Stimulated activated naive CD4-positive, alpha-beta T cell treated with Interleukin-2 at 50 U/mL for 16 hours (primary cell): ENCODE data around the gene SLC41A2.
A peak's percentile ranks its signal among the peaks of the same experiment; 100 is the strongest.
"Not testable (repeated sequence)": the region's sequence is repeated elsewhere in the genome, so short reads cannot be mapped to it uniquely, and the experiment has no call there.

Experiments used
- DNase-seq: peaks from one replicate; lab custom pipeline; 2025; lab: John Stamatoyannopoulos, UW

SLC41A2 gene

GRCh38 chr12:104963757-104964156, 5.7 kb upstream of the SLC41A2 start:
- DNase-seq, result no peak

DNA sequence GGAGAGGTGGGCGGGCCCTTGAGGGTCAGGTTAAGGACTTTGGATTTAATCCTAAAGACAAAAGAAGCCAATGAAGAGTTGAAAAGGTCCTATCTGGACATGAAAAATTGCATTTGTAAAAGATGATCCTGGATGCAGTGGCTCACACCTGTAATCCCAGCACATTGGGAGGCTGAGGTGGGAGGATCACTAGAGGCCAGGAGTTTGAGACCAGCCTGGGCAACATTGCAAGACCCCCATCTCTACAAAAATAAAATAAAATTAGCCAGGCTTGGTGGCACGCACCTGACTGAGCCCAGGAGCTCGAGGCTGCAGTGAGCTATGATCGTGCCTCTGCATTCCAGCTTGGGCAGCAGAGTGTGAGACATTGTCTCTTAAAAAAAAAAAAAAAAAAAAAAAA, 2.4 kb upstream of the SLC41A2 start:
- no peak for DNase-seq

DNA sequence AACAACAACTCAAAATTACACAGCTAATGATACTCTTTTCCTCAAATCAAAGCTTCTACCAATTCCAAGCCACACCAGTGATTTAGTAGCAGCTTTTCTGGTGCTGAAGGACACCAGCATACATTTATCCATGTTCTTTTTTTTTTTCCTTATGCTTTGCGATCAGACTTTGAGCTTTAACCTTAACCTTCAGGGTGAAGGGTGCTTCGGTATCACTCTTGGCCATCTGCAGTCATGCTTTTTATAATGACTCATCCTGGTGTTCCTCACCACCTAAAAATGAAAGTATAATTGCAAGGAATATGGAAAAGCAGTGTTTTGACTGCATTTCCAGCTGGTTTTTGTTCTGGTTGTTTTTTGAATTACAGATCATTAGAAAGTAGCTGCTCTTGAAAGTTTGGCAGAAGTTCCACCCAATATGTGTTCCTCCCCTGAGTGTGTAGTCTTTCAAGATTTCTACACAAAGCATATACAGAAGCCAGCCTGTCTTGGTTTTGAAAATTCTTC, 1.3 kb upstream of the SLC41A2 start:
- DNase-seq, result no peak

DNA sequence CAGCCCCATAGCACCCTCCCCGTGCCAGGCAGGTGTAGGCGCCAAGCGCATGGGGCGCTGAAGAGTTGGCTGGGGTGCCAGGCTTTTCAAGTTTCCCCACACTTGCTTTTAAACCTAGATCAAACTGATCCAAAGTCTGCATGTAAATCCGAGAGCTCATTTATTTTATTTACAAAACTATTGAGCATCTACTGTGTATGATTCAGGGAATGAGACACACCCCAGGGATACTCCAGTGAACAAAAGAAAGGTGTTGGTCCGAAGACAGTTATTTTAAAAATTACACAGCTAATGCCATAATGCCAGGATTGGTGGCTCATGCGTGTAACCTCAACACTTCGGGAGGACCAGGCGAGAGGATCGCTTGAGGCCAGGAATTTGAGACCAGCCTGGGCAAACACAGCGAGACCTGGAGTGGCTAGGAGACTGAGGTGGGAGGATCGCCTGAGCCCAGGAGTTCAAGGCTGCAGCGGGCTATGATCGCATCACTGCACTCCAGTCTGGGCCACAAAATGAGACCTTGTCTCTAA, 780 bp upstream of the SLC41A2 start:
- no peak for DNase-seq

DNA sequence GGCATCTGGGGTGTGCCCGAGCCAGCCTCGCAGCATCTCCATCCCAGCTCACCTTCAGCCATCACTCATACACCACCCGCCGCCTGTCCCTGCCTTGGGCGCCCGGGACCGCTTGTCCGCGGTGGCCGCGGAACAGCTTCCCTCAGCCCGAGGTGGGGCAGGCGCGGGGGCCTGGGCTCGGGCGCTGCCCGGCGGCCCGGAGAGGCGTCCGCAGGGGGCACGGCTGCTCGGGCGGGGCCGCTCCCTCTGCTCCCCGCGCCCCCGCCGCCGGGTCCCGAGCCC, 430 bp downstream of the SLC41A2 start:
- DNase-seq, result peak; percentile 10

GRCh38 chr12:104956870-104957718, 996 bp downstream of the SLC41A2 start:
- no peak for DNase-seq

GRCh38 chr12:104955703-104956102, 2.4 kb downstream of the SLC41A2 start:
- no peak for DNase-seq

GRCh38 chr12:104953323-104953722, 4.8 kb downstream of the SLC41A2 start:
- no peak for DNase-seq

GRCh38 chr12:104952816-104953215, 5.3 kb downstream of the SLC41A2 start:
- DNase-seq, result no peak

DNA sequence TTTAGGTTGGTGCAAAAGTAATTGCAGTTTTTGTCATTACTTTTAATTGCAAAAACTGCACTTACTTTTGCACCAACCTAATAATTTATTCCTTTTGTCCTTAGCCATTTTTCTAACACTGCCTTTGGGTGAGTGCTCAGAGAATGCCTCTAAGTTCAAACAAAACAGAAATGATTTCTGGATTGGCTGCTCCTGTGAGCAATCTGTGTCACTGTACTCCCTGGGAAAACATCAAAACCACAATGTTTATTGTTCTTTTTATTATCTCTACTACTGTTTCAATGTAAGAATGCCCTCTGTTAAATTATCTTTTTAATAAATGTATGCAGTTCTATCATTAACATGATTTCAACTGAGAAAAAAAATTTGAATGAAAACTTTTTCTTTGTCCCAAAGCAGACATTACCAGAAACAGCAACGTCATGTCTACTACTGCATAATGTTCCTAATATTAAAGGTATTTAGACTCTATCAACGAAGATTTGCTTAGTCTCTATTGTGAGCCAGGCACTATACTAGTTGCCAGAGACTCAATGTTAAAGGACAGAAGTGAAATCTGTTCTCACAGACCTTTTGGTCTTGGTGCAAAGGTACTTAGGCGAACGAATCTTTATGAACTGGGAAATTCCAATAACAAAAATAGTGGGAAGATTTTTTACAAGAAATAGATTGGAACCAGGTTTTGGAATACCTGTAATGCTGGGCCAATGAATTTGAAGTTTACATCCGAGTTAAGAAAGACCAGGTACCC, 6.2 kb downstream of the SLC41A2 start:
- DNase-seq, result no peak

DNA sequence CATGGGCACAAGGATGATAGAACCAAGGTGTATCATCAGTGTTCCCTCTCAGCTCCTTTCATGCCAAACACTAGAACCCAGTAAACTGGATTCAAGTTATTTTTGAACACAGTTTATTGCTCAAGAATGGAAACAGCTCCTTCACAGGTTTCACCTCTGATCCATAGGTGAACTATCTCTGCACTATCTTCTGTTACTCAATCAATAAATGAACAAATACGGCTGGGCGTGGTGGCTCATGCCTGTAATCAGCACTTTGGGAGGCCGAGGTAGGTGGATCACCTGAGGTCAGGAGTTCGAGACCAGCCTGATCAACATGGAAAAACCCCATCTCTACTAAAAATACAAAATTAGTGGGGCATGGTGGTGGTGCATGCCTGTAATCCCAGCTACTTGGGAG, 9.4 kb downstream of the SLC41A2 start:
- DNase-seq, result not testable (repeated sequence)

GRCh38 chr12:104944252-104944651, 13.8 kb downstream of the SLC41A2 start:
- DNase-seq, result no peak

GRCh38 chr12:104943401-104943800, 14.7 kb downstream of the SLC41A2 start:
- DNase-seq, result not testable (repeated sequence)

GRCh38 chr12:104942075-104942474, 16.0 kb downstream of the SLC41A2 start:
- DNase-seq, result no peak

DNA sequence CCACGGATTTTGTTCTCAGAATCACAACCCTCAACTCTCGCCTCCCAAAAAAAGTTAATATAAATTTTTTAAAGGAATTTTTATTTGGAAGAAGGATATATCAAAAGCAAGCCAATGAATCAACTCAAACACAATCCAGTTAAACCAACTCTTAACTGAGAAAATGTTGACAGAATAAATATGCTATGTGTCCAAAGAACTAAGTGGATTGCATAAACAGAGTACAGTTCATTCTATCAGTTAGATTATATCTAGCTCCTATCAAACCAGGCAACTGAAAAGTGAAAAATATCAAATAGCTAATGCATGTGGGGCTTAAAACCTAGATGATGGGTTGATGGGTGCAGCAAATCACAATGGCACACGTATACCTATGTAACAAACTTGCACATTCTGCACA, 16.6 kb downstream of the SLC41A2 start:
- DNase-seq, result no peak

GRCh38 chr12:104939089-104939488, 19.0 kb downstream of the SLC41A2 start:
- DNase-seq, result no peak

DNA sequence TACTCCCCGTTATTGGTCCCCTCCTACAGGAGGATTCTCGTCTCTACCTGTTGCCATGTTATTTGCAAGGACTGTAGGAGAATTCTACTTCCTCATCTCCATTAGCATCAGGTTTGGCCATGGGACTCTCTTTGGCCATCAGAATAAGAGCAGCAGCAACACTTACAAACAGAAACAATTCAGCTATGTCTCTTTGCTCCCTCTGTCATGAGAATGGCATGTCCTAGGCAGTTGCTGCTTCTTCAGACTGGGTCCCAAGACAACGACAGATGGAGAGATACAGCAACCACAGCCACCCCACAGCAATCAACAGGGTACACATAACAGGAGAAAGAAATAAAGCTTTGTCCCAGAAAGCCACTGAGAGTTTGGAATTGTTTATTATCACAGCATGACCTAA, 19.7 kb downstream of the SLC41A2 start:
- DNase-seq, result no peak

GRCh38 chr12:104935886-104936285, 22.2 kb downstream of the SLC41A2 start:
- no peak for DNase-seq

- DNase-seq, result no peak
Observed at GRCh38 chr12:104933778-104934177, 24.3 kb downstream of the SLC41A2 start.

GRCh38 chr12:104933128-104933527, 25.0 kb downstream of the SLC41A2 start:
- DNase-seq, result no peak

- DNase-seq, result peak; percentile 22
Observed at GRCh38 chr12:104930388-104931326, 27.4 kb downstream of the SLC41A2 start.

- no peak for DNase-seq
Observed at GRCh38 chr12:104929977-104930376, 28.1 kb downstream of the SLC41A2 start.
